ENCODE measurements around the gene TMEM255A.

GRCh38 chrX:120264341-120264740, 46.9 kb downstream of the TMEM255A start:
- TF ChIP-seq CTCF (IDR thresholded peaks at IDR 0.05; ENCODE audit: insufficient read depth, low read depth, low read length): no peak
- TF ChIP-seq EZH2 (IDR thresholded peaks at IDR 0.05; ENCODE audit: insufficient read depth, low read length): no peak
